Nephron (organoid): Measurements from ENCODE around the gene RGCC.
A peak's percentile ranks its signal among the peaks of the same experiment; 100 is the strongest.

Source experiments
- H3K27ac Mint-ChIP-seq, 3 experiments: 2 replicates each; pipeline ENCODE4 v1.8.0; 2020; ENCODE audit warnings: mixed read lengths in 3 of 3, mild to moderate bottlenecking in 2 of 3, moderate library complexity in 1 of 3
- H3K27me3 Mint-ChIP-seq: 2 replicates; pipeline ENCODE4 v1.8.0; 2021; ENCODE audit warnings: low read depth, mild to moderate bottlenecking, moderate library complexity, mixed read lengths
- H3K36me3 Mint-ChIP-seq: 2 replicates; pipeline ENCODE4 v1.8.0; 2020; ENCODE audit warnings: low read depth, mixed read lengths
- H3K4me1 Mint-ChIP-seq: 2 replicates; pipeline ENCODE4 v1.8.0; 2020; ENCODE audit warnings: mixed read lengths
- H3K4me3 Mint-ChIP-seq, 3 experiments: 2 replicates each; pipeline ENCODE4 v1.8.0; 2020; ENCODE audit warnings: mild to moderate bottlenecking in 3 of 3, mixed read lengths in 3 of 3, moderate library complexity in 2 of 3
- H3K9me3 Mint-ChIP-seq: 2 replicates; pipeline ENCODE4 v1.8.0; 2020; ENCODE audit warnings: mixed read lengths
- TF ChIP-seq, protein P1 (sequence below), 3 experiments: fragments of 200-600 bp; sonication (generic); IDR thresholded peaks; one replicate each; pipeline ENCODE4 v1.5.0; 2021; ENCODE audit warnings: antibody characterized with exemption in 3 of 3; ENCODE audit not compliant: unreplicated experiment in 3 of 3

RGCC gene

DNA sequence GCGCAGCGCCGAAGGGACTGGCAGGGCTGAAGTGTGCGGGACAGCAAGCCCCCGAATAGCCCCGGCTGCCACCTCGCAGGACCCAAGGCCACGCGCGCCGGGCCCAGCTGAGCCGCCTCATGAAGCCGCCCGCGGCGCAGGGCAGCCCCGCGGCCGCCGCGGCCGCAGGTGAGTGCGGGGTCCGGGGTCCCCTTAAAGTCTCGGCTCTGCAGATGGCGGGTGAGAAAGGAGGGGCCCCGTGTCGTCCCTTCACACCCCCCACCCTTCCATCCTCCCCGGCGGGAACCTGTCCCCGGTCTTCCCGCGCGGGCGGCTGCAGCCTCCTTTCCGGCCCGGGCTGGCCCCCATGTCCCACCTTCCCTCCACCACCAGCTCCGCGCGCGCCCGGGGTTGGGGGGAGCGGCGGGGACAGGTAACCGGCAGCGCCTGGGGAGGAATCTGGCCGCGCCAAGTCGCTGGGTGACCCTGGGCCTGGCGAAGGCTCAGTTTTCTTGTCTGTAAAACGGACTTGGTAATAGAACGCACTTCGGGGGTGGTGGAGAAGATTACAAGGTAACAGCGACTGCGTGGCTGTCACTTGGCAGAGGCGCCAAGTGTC is 338 bp downstream of the RGCC start:
- TF ChIP-seq, protein P1, sequence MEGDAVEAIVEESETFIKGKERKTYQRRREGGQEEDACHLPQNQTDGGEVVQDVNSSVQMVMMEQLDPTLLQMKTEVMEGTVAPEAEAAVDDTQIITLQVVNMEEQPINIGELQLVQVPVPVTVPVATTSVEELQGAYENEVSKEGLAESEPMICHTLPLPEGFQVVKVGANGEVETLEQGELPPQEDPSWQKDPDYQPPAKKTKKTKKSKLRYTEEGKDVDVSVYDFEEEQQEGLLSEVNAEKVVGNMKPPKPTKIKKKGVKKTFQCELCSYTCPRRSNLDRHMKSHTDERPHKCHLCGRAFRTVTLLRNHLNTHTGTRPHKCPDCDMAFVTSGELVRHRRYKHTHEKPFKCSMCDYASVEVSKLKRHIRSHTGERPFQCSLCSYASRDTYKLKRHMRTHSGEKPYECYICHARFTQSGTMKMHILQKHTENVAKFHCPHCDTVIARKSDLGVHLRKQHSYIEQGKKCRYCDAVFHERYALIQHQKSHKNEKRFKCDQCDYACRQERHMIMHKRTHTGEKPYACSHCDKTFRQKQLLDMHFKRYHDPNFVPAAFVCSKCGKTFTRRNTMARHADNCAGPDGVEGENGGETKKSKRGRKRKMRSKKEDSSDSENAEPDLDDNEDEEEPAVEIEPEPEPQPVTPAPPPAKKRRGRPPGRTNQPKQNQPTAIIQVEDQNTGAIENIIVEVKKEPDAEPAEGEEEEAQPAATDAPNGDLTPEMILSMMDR (IDR thresholded peaks at IDR 0.05; ENCODE audit: unreplicated experiment in 3 of 3): no peak
- H3K27ac Mint-ChIP-seq: no peak overlapping the region
- H3K4me1 Mint-ChIP-seq: peaks cover 16% of the 10 kb centered on the region
- peak overlapping the region; percentile 73 to 84 (median 80) for H3K4me3 Mint-ChIP-seq
- H3K27me3 Mint-ChIP-seq: peaks cover 79% of the 10 kb centered on the region
- H3K36me3 Mint-ChIP-seq: no peaks in the 10 kb centered on the region
- peaks cover 2% of the 10 kb centered on the region for H3K9me3 Mint-ChIP-seq

DNA sequence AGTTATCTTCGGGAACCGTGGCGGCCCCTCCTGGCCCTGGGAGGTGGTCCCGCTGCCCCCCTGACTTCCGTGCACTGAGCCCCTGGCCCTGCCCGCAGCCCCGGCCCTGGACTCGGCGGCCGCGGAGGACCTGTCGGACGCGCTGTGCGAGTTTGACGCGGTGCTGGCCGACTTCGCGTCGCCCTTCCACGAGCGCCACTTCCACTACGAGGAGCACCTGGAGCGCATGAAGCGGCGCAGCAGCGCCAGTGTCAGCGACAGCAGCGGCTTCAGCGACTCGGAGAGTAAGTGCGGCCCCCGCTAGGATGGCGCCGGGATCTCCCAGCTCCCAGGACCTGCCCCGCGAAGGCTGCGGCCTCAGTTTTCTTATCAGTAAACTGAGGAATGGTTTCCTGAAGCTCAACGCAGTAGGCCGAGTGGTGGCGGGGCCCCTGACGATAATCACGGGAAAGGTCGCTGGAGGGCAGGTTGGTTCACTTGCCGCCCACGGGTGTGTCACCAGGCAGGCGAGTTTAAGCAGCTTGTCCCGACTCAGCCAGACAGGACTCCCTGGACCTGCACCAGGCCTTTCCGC is 924 bp downstream of the RGCC start:
- H3K9me3 Mint-ChIP-seq: peaks cover 2% of the 10 kb centered on the region
- peaks cover 80% of the 10 kb centered on the region for H3K27me3 Mint-ChIP-seq
- TF ChIP-seq, protein P1 (IDR thresholded peaks at IDR 0.05; ENCODE audit: unreplicated experiment in 3 of 3): no peak
- H3K27ac Mint-ChIP-seq: no peak overlapping the region
- H3K36me3 Mint-ChIP-seq: no peaks in the 10 kb centered on the region
- peak overlapping the region; percentile 73 to 84 (median 80) for H3K4me3 Mint-ChIP-seq
- peaks cover 16% of the 10 kb centered on the region for H3K4me1 Mint-ChIP-seq

DNA sequence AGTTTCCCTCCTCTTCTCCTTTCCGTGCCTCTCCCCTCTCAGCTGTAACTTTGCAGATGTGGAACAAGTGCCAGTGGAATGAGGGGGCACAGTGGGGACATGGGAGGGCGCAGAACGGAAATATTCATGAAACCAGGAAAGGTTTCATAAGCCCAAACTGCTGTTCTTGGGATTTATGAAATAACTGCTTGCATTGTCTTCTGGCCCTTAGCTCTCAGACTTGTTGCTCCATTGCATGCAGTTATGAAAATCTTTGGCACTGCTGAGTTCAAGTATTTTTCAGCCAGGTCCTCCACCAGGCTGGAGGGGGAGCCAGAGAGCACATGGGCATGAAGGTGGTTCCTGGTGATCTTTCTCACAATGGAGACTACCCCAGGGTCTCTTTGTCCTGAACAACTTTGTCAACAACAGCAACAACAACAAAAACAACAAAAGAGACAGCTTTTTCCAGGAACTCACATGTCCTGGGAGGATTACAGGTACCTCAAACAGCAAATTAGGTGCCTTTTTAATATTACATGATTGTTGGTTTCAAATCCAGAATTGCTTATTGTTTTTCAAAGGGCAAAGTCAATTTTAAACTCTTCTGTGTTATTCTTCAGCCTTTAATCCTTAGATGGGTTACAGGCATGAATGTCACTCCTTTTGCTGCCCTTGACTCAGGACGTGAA is 1.5 kb downstream of the RGCC start:
- Mint-ChIP-seq H3K36me3 (no peaks in the 10 kb centered on the region), H3K4me1 (peaks cover 16% of the 10 kb centered on the region), H3K27me3 (peaks cover 78% of the 10 kb centered on the region), H3K9me3 (peaks cover 2% of the 10 kb centered on the region), H3K27ac (no peak overlapping the region), H3K4me3 (peak overlapping the region; percentile 73 to 84 (median 82))
- TF ChIP-seq, protein P1 (IDR thresholded peaks at IDR 0.05; ENCODE audit: unreplicated experiment in 3 of 3): peak in 2 of 3 experiments; percentile 26 to 27

DNA sequence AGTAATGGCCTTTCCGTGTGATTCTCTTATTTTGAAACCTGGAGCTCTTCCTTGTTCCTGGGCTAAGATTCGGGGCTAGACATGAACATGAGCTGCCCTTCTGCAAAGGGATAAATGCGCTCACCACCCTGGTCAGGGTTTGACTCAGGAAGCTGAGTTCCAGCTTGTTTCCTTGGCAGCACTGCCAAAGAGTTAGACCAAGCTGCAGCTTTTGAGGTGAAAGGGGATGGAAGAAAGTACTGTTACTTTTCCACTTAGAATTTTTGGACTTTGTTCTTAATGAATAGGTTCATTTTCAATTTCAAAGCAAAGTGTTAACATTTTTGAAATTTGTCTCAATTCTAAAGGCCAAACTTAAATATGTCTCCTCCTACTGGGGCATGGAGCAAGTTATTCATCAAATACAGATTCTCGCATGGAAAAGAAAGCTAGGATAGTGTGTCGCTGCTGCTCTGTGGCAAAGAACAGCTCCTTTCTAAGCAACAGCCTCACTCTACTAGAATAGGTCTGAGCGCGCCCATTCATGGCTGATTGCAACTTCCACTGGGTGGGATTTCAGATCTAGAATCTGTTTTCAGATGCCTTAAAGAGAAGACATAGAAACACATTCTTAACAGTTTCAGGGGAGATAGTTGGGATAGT is 2.2 kb downstream of the RGCC start:
- Mint-ChIP-seq H3K27ac (no peak overlapping the region), H3K36me3 (no peaks in the 10 kb centered on the region), H3K9me3 (peaks cover under 1% of the 10 kb centered on the region), H3K4me1 (peaks cover 16% of the 10 kb centered on the region), H3K4me3 (peak overlapping the region; percentile 65 to 84 (median 82)), H3K27me3 (peaks cover 72% of the 10 kb centered on the region)
- TF ChIP-seq, protein P1 (IDR thresholded peaks at IDR 0.05; ENCODE audit: unreplicated experiment in 3 of 3): no peak

DNA sequence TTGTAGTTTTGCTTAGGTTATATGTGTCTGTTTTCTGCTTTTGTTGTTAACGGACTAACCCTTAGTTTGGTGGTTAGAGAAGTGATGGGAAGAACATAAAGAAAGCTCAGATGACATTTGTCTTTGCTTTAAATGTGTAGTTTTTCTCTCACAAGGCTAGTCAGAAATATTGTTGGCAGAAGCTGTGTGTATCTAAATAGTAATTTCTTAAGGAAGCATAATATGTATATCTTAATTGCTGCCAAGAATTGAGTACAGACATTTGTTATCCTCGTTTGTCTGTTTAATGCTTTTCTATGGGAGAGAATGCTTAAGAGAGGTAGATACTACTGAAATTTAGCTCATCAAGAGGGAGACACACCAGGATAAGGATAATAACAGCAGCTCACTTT is 2.7 kb downstream of the RGCC start:
- Mint-ChIP-seq H3K9me3 (no peaks in the 10 kb centered on the region), H3K27ac (no peak overlapping the region), H3K4me1 (peaks cover 16% of the 10 kb centered on the region), H3K4me3 (peak overlapping the region; percentile 65 to 84 (median 82)), H3K36me3 (no peaks in the 10 kb centered on the region), H3K27me3 (peaks cover 67% of the 10 kb centered on the region)
- TF ChIP-seq, protein P1 (IDR thresholded peaks at IDR 0.05; ENCODE audit: unreplicated experiment in 3 of 3): no peak
